A549 (cell line): ENCODE measurements around the gene XYLT1. TPM values are rescaled to one million over a fixed set of nuclear protein-coding genes. Genes with fewer than 3 reads are reported as not detected.
A peak's percentile ranks its signal among the peaks of the same experiment; 100 is the strongest.

Experiments used
- ATAC-seq, 2 experiments: fragments of 200-7000 bp in 1 of 2; fragments of >200 bp in 1 of 2; cut with Nextera tagmentation in 1 of 2; cut with Tn5 transposase in 1 of 2; 3 replicates each; pipeline versions ENCODE4 v1.8.0 to v1.9.1; 2018 to 2020; ENCODE audit warnings: mild to moderate bottlenecking in 1 of 2, moderate library complexity in 1 of 2
- CTCF ChIA-PET: fragments of 300-600 bp; sonication (Branson Sonifier 250); formaldehyde crosslinking; extraction: SDS; loops from one replicate; lab custom pipeline; 2021; ENCODE audit warnings: antibody characterized with exemption, inconsistent platforms; lab: Yijun Ruan, JAX
- POLR2A ChIA-PET: fragments of 350-600 bp; formaldehyde crosslinking; extraction: SDS; loops from one replicate; lab custom pipeline; 2021; ENCODE audit warnings: antibody characterized with exemption, inconsistent platforms; lab: Yijun Ruan, JAX
- DNase-seq, 2 experiments: peaks; one replicate each; pipeline versions ENCODE4 v3.0.0 to v3.0.0-alpha.2; 2011 to 2016; ENCODE audit warnings: low read depth in 1 of 2, low spot score in 1 of 2
- FAIRE-seq: peaks from 2 replicates; lab custom pipeline; 2011; peaks lifted over from hg19 to GRCh38; lab: Jason Lieb, UNC
- H3K27ac ChIP-seq, 2 experiments: fragments of >200 bp; sonication (Bioruptor Twin); formaldehyde crosslinking; 3 replicates each; pipeline ENCODE4 v1.5.1; 2016 to 2017
- H3K4me1 ChIP-seq: fragments of >200 bp; sonication (Bioruptor Twin); formaldehyde crosslinking; 3 replicates; pipeline ENCODE4 v1.6.1; 2016
- H3K4me2 ChIP-seq: fragments of >200 bp; sonication (Bioruptor Twin); formaldehyde crosslinking; 3 replicates; pipeline ENCODE4 v1.6.1; 2016
- H3K4me3 ChIP-seq: fragments of >200 bp; sonication (Bioruptor Twin); formaldehyde crosslinking; 3 replicates; pipeline ENCODE4 v1.5.1; 2016
- H3K9me3 ChIP-seq: fragments of >200 bp; sonication (Bioruptor Twin); formaldehyde crosslinking; 3 replicates; pipeline ENCODE4 v1.6.1; 2016
- ATOH8 ChIP-seq: fragments of 250-450 bp; sonication (Bioruptor Pico); IDR thresholded peaks from 2 replicates; pipeline ENCODE4 v1.5.0; 2020; ENCODE audit warnings: low read depth, mild to moderate bottlenecking, moderate library complexity
- CBX2 ChIP-seq: fragments of 200-600 bp; sonication (generic); IDR thresholded peaks from 2 replicates; pipeline ENCODE4 v1.6.1; 2016; ENCODE audit warnings: low read depth, mild to moderate bottlenecking, borderline replicate concordance
- CEBPB ChIP-seq, 2 experiments: fragments of >200 bp in 1 of 2; sonication (Bioruptor Twin) in 1 of 2; formaldehyde crosslinking in 1 of 2; IDR thresholded peaks; 2 replicates each; pipeline ENCODE4 v1.6.1; 2012 to 2016
- FOSL2 ChIP-seq, 2 experiments: fragments of 450-650 bp in 1 of 2; fragments of >200 bp in 1 of 2; sonication (Bioruptor Twin) in 1 of 2; formaldehyde crosslinking; IDR thresholded peaks; 2 replicates each; pipeline versions ENCODE4 v1.5.0 to v1.6.1; 2016 to 2020; ENCODE audit warnings: mild to moderate bottlenecking in 1 of 2, moderate library complexity in 1 of 2
- FOXS1 ChIP-seq: fragments of 250-450 bp; sonication (Bioruptor Pico); IDR thresholded peaks from 2 replicates; pipeline ENCODE4 v1.5.0; 2020; ENCODE audit warnings: mild to moderate bottlenecking, moderate library complexity
- HES2 ChIP-seq: fragments of >200 bp; sonication (Bioruptor Twin); formaldehyde crosslinking; IDR thresholded peaks from 2 replicates; pipeline ENCODE4 v1.6.1; 2016
- HOXA7 ChIP-seq: fragments of 250-450 bp; sonication (Bioruptor Pico); IDR thresholded peaks from 2 replicates; pipeline ENCODE4 v1.5.0; 2020; ENCODE audit warnings: mild to moderate bottlenecking, moderate library complexity
- KDM5A ChIP-seq: fragments of 200-600 bp; sonication (generic); IDR thresholded peaks from 2 replicates; pipeline ENCODE4 v1.6.1; 2016; ENCODE audit warnings: antibody characterized with exemption, mild to moderate bottlenecking
- MAFK ChIP-seq: fragments of 450-650 bp; IDR thresholded peaks from 2 replicates; pipeline ENCODE4 v1.6.1; 2014; ENCODE audit not compliant: partially characterized antibody
- MYC ChIP-seq: IDR thresholded peaks from 2 replicates; pipeline ENCODE4 v1.6.1; 2012; ENCODE audit warnings: mild to moderate bottlenecking, inconsistent platforms, low read length, improper control_type of control experiment, borderline replicate concordance
- NFE2L2 ChIP-seq: fragments of 150-350 bp; conservative IDR thresholded peaks from 2 replicates; pipeline ENCODE4 v1.6.1; 2014; ENCODE audit warnings: low read length
- NPAS2 ChIP-seq: fragments of 250-450 bp; sonication (Bioruptor Pico); IDR thresholded peaks from 2 replicates; pipeline ENCODE4 v1.8.0; 2022; ENCODE audit warnings: mild to moderate bottlenecking, moderate library complexity, borderline replicate concordance
- PHF8 ChIP-seq: fragments of 200-600 bp; sonication (generic); IDR thresholded peaks from 2 replicates; pipeline ENCODE4 v1.6.1; 2016; ENCODE audit warnings: low read depth, mild to moderate bottlenecking, antibody characterized with exemption, moderate library complexity, borderline replicate concordance
- RAD21 ChIP-seq, 2 experiments: fragments of >200 bp in 1 of 2; sonication (Bioruptor Twin) in 1 of 2; formaldehyde crosslinking in 1 of 2; IDR thresholded peaks in 1 of 2; conservative IDR thresholded peaks in 1 of 2; 2 replicates in 1 of 2; 3 replicates in 1 of 2; pipeline ENCODE4 v1.6.1; 2012 to 2018; ENCODE audit warnings: inconsistent platforms in 1 of 2
- RCOR1 ChIP-seq: fragments of 150-350 bp; IDR thresholded peaks from 2 replicates; pipeline ENCODE4 v1.6.1; 2014; ENCODE audit warnings: antibody characterized with exemption, low read length, low read depth
- RNF2 ChIP-seq: fragments of 200-600 bp; sonication (generic); IDR thresholded peaks from 2 replicates; pipeline ENCODE4 v1.6.1; 2016; ENCODE audit warnings: low read depth, mild to moderate bottlenecking, antibody characterized with exemption, moderate library complexity, borderline replicate concordance
- ZFP36 ChIP-seq: fragments of 450-650 bp; IDR thresholded peaks from 2 replicates; pipeline ENCODE4 v1.6.1; 2014; ENCODE audit warnings: borderline replicate concordance; ENCODE audit not compliant: partially characterized antibody
- ZSCAN20 ChIP-seq: fragments of 250-450 bp; sonication (Bioruptor Pico); IDR thresholded peaks from 2 replicates; pipeline ENCODE4 v1.8.0; 2022; ENCODE audit warnings: mild to moderate bottlenecking, moderate library complexity
- WGBS: methylation state at CpG from one replicate; pipeline ENCODE4 v1.1.6; 2017; ENCODE audit errors: missing lambda C conversion rate; 5-methylcytosine and 5-hydroxymethylcytosine counted together
- polyA plus RNA-seq, 4 experiments: library from polyadenylated mRNA; depleted of rRNA in 3 of 4; stranded (reverse); fragments of >200 nt; fragmentation: RNase III in 1 of 4; extraction: RNeasy Plus Mini Kit Qiagen cat#74134 plus additional on column Dnase treatment in 1 of 4; gene quantifications; 2 replicates in 3 of 4; 3 replicates in 1 of 4; pipeline ENCODE4 v1.2.3, GENCODE V29; 2011 to 2017
- TF ChIP-seq, protein P1 (sequence below): fragments of 200-600 bp; sonication (generic); IDR thresholded peaks from 2 replicates; pipeline ENCODE4 v1.6.1; 2016; ENCODE audit warnings: antibody characterized with exemption, mild to moderate bottlenecking, moderate library complexity
- TF ChIP-seq, protein P2 (sequence below): fragments of >200 bp; sonication (Bioruptor Twin); formaldehyde crosslinking; IDR thresholded peaks from 3 replicates; pipeline ENCODE4 v1.6.1; 2016

Gene XYLT1
- polyA plus RNA-seq, 2 of the 4 experiments (the other 2 are of a cell fraction), result 0.78 to 0.88 TPM

GRCh38 chr16:17072104-17072503 is 398.7 kb downstream of the XYLT1 start:
- H3K4me2 ChIP-seq, result no peak overlapping the region
- DNase-seq (no peak), ATAC-seq (no peak)
- CTCF ChIA-PET, result no interaction called here
- no peaks in the 10 kb centered on the region for H3K9me3 ChIP-seq
- H3K4me1 ChIP-seq, result 0 out of 3 replicates have a peak, but pooled peaks cover 4% of the 10 kb centered on the region
- H3K4me3 ChIP-seq, result no peak overlapping the region
- POLR2A ChIA-PET, result no interaction called here
- WGBS, result 24% methylated on average over 2 of the region's 2 CpGs
- no peak for TF ChIP-seq RNF2
- no peak for TF ChIP-seq MAFK
- no peak for TF ChIP-seq RCOR1
- no peak for TF ChIP-seq FOXS1 (CRISPR knock-in tag)
- no peak for TF ChIP-seq HES2
- TF ChIP-seq, protein P1, sequence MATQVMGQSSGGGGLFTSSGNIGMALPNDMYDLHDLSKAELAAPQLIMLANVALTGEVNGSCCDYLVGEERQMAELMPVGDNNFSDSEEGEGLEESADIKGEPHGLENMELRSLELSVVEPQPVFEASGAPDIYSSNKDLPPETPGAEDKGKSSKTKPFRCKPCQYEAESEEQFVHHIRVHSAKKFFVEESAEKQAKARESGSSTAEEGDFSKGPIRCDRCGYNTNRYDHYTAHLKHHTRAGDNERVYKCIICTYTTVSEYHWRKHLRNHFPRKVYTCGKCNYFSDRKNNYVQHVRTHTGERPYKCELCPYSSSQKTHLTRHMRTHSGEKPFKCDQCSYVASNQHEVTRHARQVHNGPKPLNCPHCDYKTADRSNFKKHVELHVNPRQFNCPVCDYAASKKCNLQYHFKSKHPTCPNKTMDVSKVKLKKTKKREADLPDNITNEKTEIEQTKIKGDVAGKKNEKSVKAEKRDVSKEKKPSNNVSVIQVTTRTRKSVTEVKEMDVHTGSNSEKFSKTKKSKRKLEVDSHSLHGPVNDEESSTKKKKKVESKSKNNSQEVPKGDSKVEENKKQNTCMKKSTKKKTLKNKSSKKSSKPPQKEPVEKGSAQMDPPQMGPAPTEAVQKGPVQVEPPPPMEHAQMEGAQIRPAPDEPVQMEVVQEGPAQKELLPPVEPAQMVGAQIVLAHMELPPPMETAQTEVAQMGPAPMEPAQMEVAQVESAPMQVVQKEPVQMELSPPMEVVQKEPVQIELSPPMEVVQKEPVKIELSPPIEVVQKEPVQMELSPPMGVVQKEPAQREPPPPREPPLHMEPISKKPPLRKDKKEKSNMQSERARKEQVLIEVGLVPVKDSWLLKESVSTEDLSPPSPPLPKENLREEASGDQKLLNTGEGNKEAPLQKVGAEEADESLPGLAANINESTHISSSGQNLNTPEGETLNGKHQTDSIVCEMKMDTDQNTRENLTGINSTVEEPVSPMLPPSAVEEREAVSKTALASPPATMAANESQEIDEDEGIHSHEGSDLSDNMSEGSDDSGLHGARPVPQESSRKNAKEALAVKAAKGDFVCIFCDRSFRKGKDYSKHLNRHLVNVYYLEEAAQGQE, result no peak
- TF ChIP-seq ZSCAN20, result no peak
- no peak for TF ChIP-seq NFE2L2
- TF ChIP-seq KDM5A, result no peak
- no peak for TF ChIP-seq FOSL2 (IDR thresholded peaks at IDR 0.05)
- TF ChIP-seq FOSL2 (CRISPR knock-in tag; IDR thresholded peaks at IDR 0.05), result no peak
- no peak for TF ChIP-seq PHF8
- no peak for TF ChIP-seq HOXA7 (CRISPR knock-in tag)
- TF ChIP-seq ATOH8 (CRISPR knock-in tag), result no peak
- TF ChIP-seq CBX2, result no peak
- TF ChIP-seq MYC, result no peak
- no peak for TF ChIP-seq RAD21 (conservative IDR thresholded peaks at IDR 0.05 in 1 of 2, IDR thresholded peaks at IDR 0.05 in 1 of 2)
- TF ChIP-seq CEBPB (IDR thresholded peaks at IDR 0.05), result no peak
- TF ChIP-seq, all 56 proteins: peak for 0
- FAIRE-seq, result no peak
- H3K27ac ChIP-seq, result no peak overlapping the region

DNA sequence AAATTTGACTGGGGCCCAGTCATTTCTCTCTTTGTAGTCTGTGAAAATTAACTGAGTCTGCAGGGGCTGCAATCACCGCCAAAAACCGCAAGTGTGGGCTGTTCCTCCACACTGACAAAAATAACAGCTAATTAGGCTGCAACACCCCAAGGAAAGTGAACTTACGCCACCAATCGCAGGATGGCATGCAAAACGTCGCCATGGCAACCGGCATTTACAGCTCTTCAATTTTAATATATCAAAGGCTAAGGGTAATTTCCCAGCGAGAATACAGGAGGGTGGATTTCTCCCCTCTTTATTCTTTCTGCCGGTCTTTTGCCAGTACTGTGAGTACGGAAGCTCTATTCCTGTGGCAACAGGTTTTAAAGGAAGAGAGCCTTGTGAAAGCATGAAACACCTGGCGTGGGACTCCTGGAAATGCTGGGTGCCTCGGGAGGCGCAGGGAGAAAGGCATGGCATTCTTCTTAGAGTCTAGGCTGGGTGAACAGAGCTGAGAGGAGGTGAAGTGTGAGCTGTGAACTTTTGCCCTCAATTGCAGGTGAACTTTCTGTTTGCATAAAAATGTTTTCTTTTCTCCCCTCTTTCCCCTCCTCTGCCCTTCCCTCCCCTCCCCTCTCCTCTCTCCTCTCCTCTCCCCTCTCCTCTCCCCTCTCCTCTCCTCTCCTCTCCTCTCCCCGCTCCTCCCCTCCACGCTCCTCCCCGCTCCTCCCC is 399.7 kb downstream of the XYLT1 start:
- TF ChIP-seq NPAS2 (CRISPR knock-in tag), result no peak
- TF ChIP-seq, protein P2, sequence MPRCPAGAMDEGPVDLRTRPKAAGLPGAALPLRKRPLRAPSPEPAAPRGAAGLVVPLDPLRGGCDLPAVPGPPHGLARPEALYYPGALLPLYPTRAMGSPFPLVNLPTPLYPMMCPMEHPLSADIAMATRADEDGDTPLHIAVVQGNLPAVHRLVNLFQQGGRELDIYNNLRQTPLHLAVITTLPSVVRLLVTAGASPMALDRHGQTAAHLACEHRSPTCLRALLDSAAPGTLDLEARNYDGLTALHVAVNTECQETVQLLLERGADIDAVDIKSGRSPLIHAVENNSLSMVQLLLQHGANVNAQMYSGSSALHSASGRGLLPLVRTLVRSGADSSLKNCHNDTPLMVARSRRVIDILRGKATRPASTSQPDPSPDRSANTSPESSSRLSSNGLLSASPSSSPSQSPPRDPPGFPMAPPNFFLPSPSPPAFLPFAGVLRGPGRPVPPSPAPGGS, result no peak
- TF ChIP-seq ZFP36, result no peak
- TF ChIP-seq, all 56 proteins: peak for 0
- Histone ChIP-seq H3K4me3 (no peak overlapping the region), H3K4me1 (0 out of 3 replicates have a peak, but pooled peaks cover 4% of the 10 kb centered on the region), H3K27ac (no peak overlapping the region), H3K9me3 (no peaks in the 10 kb centered on the region), H3K4me2 (peak overlapping the region; percentile 48)
- DNase-seq, result peak in 1 of 2 experiments; percentile 6
- ATAC-seq, result no peak
- no peak for FAIRE-seq
- WGBS, result 36% methylated on average over 13 of the region's 16 CpGs
- POLR2A ChIA-PET, result no interaction called here
- CTCF ChIA-PET, result no interaction called here
